H9 (cell line): ENCODE results near the gene NXN. TPM values are rescaled to one million over a fixed set of nuclear protein-coding genes. Genes with fewer than 3 reads are reported as not detected.

ENCODE experiments used
- DNase-seq: peaks from one replicate; pipeline ENCODE4 v3.0.0-alpha.2; 2017
- H2AFZ ChIP-seq: one replicate; pipeline ENCODE4 v1.6.1; 2013; ENCODE audit warnings: mild to moderate bottlenecking, low read length, control low read depth, moderate library complexity
- H2AK5ac ChIP-seq: 2 replicates; pipeline ENCODE4 v1.6.1; 2013; ENCODE audit warnings: low read length, control low read depth, mixed read lengths; ENCODE audit not compliant: insufficient read length
- H2BK120ac ChIP-seq: one replicate; pipeline ENCODE4 v1.6.1; 2013; ENCODE audit warnings: low read depth, mild to moderate bottlenecking, low read length, control low read depth, inconsistent platforms; ENCODE audit not compliant: poor library complexity, severe bottlenecking
- H2BK12ac ChIP-seq: 2 replicates; pipeline ENCODE4 v1.6.1; 2013; ENCODE audit warnings: low read length, control low read depth, mixed read lengths, low read depth; ENCODE audit not compliant: insufficient read length
- H2BK15ac ChIP-seq: 2 replicates; pipeline ENCODE4 v1.6.1; 2013; ENCODE audit warnings: low read depth, low read length, control low read depth
- H2BK20ac ChIP-seq: one replicate; pipeline ENCODE4 v1.6.1; 2013; ENCODE audit warnings: low read depth, mild to moderate bottlenecking, low read length, control low read depth, inconsistent platforms; ENCODE audit not compliant: poor library complexity, severe bottlenecking
- H2BK5ac ChIP-seq: 2 replicates; pipeline ENCODE4 v1.6.1; 2013; ENCODE audit warnings: low read length, control low read depth, mixed read lengths; ENCODE audit not compliant: insufficient read length
- H3K14ac ChIP-seq: 2 replicates; pipeline ENCODE4 v1.6.1; 2013; ENCODE audit warnings: low read length, control low read depth; ENCODE audit not compliant: insufficient read depth
- H3K18ac ChIP-seq: 2 replicates; pipeline ENCODE4 v1.6.1; 2013; ENCODE audit warnings: low read depth, mild to moderate bottlenecking, mixed read lengths, low read length, control low read depth; ENCODE audit not compliant: insufficient read length
- H3K23ac ChIP-seq: 2 replicates; pipeline ENCODE4 v1.6.1; 2013; ENCODE audit warnings: low read length, control low read depth, mixed read lengths, low read depth; ENCODE audit not compliant: insufficient read length
- H3K23me2 ChIP-seq: 2 replicates; pipeline ENCODE4 v1.6.1; 2013; ENCODE audit warnings: low read depth, mild to moderate bottlenecking, mixed read lengths, low read length, control low read depth; ENCODE audit not compliant: insufficient read length, poor library complexity, severe bottlenecking
- H3K27ac ChIP-seq: 2 replicates; pipeline ENCODE4 v1.5.1; 2013; ENCODE audit warnings: low read length, control low read depth, mixed read lengths, low read depth; ENCODE audit not compliant: insufficient read length
- H3K27me3 ChIP-seq: 2 replicates; pipeline ENCODE4 v1.6.1; 2013; ENCODE audit warnings: low read length, control low read depth, inconsistent platforms; ENCODE audit not compliant: insufficient read depth
- H3K4ac ChIP-seq: 2 replicates; pipeline ENCODE4 v1.6.1; 2013; ENCODE audit warnings: low read depth, mild to moderate bottlenecking, control low read depth, inconsistent platforms, low read length, moderate library complexity
- H3K4me1 ChIP-seq: 2 replicates; pipeline ENCODE4 v1.6.1; 2013; ENCODE audit warnings: low read length, control low read depth, inconsistent platforms; ENCODE audit not compliant: insufficient read depth
- H3K4me2 ChIP-seq: 2 replicates; pipeline ENCODE4 v1.6.1; 2013; ENCODE audit warnings: low read length, control low read depth, mixed read lengths; ENCODE audit not compliant: insufficient read length, insufficient read depth
- H3K56ac ChIP-seq: 2 replicates; pipeline ENCODE4 v1.6.1; 2013; ENCODE audit warnings: low read depth, mild to moderate bottlenecking, mixed read lengths, low read length, control low read depth; ENCODE audit not compliant: insufficient read length
- H3K79me1 ChIP-seq: 2 replicates; pipeline ENCODE4 v1.6.1; 2013; ENCODE audit warnings: low read depth, mild to moderate bottlenecking, moderate library complexity, low read length, control low read depth, inconsistent platforms; ENCODE audit not compliant: insufficient read depth, poor library complexity, severe bottlenecking
- H3K79me2 ChIP-seq: 2 replicates; pipeline ENCODE4 v1.6.1; 2013; ENCODE audit warnings: low read length, control low read depth, inconsistent platforms; ENCODE audit not compliant: insufficient read depth
- H3K9ac ChIP-seq: 2 replicates; pipeline ENCODE4 v1.6.1; 2013; ENCODE audit warnings: low read length, control low read depth, mixed read lengths; ENCODE audit not compliant: insufficient read length; ENCODE audit errors: extremely low read depth
- H3K9me3 ChIP-seq: one replicate; pipeline ENCODE4 v1.6.1; 2013; ENCODE audit warnings: low read depth, low read length, inconsistent platforms; ENCODE audit not compliant: control insufficient read depth
- H3T11ph ChIP-seq: one replicate; pipeline ENCODE4 v1.6.1; 2013; ENCODE audit warnings: mild to moderate bottlenecking, low read length, control low read depth, inconsistent platforms
- H4K20me1 ChIP-seq: one replicate; pipeline ENCODE4 v1.6.1; 2013; ENCODE audit not compliant: control insufficient read depth, insufficient read length, insufficient read depth
- H4K5ac ChIP-seq: 2 replicates; pipeline ENCODE4 v1.6.1; 2013; ENCODE audit warnings: low read depth, mild to moderate bottlenecking, mixed read lengths, low read length, control low read depth; ENCODE audit not compliant: insufficient read length
- H4K8ac ChIP-seq: replicated peaks from 2 replicates; pipeline ENCODE4 v1.6.1; 2013; ENCODE audit warnings: low read length, control low read depth, mixed read lengths, low read depth; ENCODE audit not compliant: insufficient read length
- H4K91ac ChIP-seq: 2 replicates; pipeline ENCODE4 v1.6.1; 2013; ENCODE audit warnings: low read depth, mild to moderate bottlenecking, moderate library complexity, mixed read lengths, low read length, control low read depth; ENCODE audit not compliant: insufficient read length
- H3K27ac Mint-ChIP-seq, 3 experiments: 2 replicates in 2 of 3; 3 replicates in 1 of 3; pipeline ENCODE4 v1.8.0; 2020 to 2021; ENCODE audit warnings: mixed read lengths in 3 of 3, mild to moderate bottlenecking in 1 of 3, moderate library complexity in 1 of 3
- H3K27me3 Mint-ChIP-seq: 2 replicates; pipeline ENCODE4 v1.8.0; 2021; ENCODE audit warnings: low read depth, mild to moderate bottlenecking, moderate library complexity, mixed read lengths
- H3K36me3 Mint-ChIP-seq, 3 experiments: 2 replicates in 2 of 3; 3 replicates in 1 of 3; pipeline ENCODE4 v1.8.0; 2020 to 2021; ENCODE audit warnings: low read depth in 3 of 3, mixed read lengths in 3 of 3; ENCODE audit not compliant: insufficient read depth in 1 of 3
- H3K4me1 Mint-ChIP-seq, 2 experiments: 2 replicates each; pipeline ENCODE4 v1.8.0; 2020; ENCODE audit warnings: mixed read lengths in 2 of 2
- H3K4me3 Mint-ChIP-seq, 2 experiments: 2 replicates in 1 of 2; 3 replicates in 1 of 2; pipeline ENCODE4 v1.8.0; 2020 to 2021; ENCODE audit warnings: mild to moderate bottlenecking in 2 of 2, mixed read lengths in 2 of 2, moderate library complexity in 1 of 2
- H3K9me3 Mint-ChIP-seq, 2 experiments: 2 replicates in 1 of 2; 3 replicates in 1 of 2; pipeline ENCODE4 v1.8.0; 2020; ENCODE audit warnings: mild to moderate bottlenecking in 2 of 2, mixed read lengths in 2 of 2, moderate library complexity in 1 of 2
- WGBS: extraction: QIAGEN DNeasy Blood & Tissue Kit; methylation state at CpG from one replicate; pipeline ENCODE4 v1.1.7; 2013; ENCODE audit warnings: missing lambda C conversion rate, low lambda C conversion rate, mixed read lengths; ENCODE audit not compliant: insufficient read length; ENCODE audit errors: extremely low coverage; 5-methylcytosine and 5-hydroxymethylcytosine counted together
- total RNA-seq: library from RNA; stranded (reverse); gene quantifications from 2 replicates; pipeline ENCODE4 v1.2.1, GENCODE V29; 2021
- TF ChIP-seq, protein P1 (sequence below): fragments of 200-600 bp; sonication (generic); conservative IDR thresholded peaks from 3 replicates; pipeline ENCODE4 v1.8.0; 2021; ENCODE audit warnings: antibody characterized with exemption, mild to moderate bottlenecking

The NXN gene
- total RNA-seq, 1 experiment from 2014 or later: 93.6 TPM

DNA sequence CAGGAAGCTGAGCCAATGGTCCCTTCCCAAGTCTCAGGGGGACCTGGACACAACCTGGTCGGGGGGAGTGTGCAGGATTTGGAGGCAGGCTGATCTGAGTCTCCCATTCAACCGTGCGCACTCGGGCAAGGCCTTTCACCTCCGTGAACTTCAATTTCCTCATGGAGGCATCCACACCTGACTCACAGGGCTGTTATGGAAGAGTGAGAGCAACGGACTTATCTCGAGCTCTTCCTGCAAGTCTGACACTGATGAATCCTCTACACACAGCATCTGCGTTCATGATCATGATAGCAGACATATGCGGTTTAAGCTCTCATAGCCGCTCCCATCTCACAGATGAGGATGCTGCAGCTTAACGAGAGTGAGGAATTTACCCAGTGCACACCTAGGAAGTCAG lies 39.0 kb upstream of the NXN start:
- WGBS: no CpG with 5 or more reads among the region's 11 CpGs
- Histone ChIP-seq H2BK120ac (no peak overlapping the region), H3K27ac (no peak overlapping the region)

More for the DNA sequence above, 39.0 kb upstream of the NXN start:
- Mint-ChIP-seq H3K27ac (no peak overlapping the region; a peak in 1 of 7 replicates), H3K4me3 (no peak overlapping the region), H3K27me3 (0 out of 2 replicates have a peak, but pooled peaks cover 2% of the 10 kb centered on the region), H3K9me3 (no peaks in the 10 kb centered on the region), H3K36me3 (no peaks in the 10 kb centered on the region), H3K4me1 (no peaks in the 10 kb centered on the region)
- H4K8ac ChIP-seq: no peak overlapping the region
- H3K4ac ChIP-seq: no peak overlapping the region
- no peak overlapping the region for H3K4me2 ChIP-seq
- no peak overlapping the region for H4K91ac ChIP-seq
- no peaks in the 10 kb centered on the region for H4K20me1 ChIP-seq
- no peak overlapping the region for H2BK5ac ChIP-seq
- H3K79me2 ChIP-seq: no peaks in the 10 kb centered on the region
- H2AK5ac ChIP-seq: no peak overlapping the region
- H3K9me3 ChIP-seq: no peaks in the 10 kb centered on the region
- no peak overlapping the region for H3T11ph ChIP-seq
- no peaks in the 10 kb centered on the region for H3K23me2 ChIP-seq
- no peak overlapping the region for H3K56ac ChIP-seq
- H2BK15ac ChIP-seq: no peak overlapping the region
- no peak overlapping the region for H3K23ac ChIP-seq
- H3K18ac ChIP-seq: no peak overlapping the region
- no peak overlapping the region for H2AFZ ChIP-seq
- no peaks in the 10 kb centered on the region for H3K27me3 ChIP-seq
- H2BK20ac ChIP-seq: no peak overlapping the region
- H3K9ac ChIP-seq: no peak overlapping the region
- H3K14ac ChIP-seq: no peak overlapping the region
- no peak overlapping the region for H4K5ac ChIP-seq
- H3K79me1 ChIP-seq: no peaks in the 10 kb centered on the region
- H2BK12ac ChIP-seq: no peak overlapping the region
- H3K4me1 ChIP-seq: no peaks in the 10 kb centered on the region
- TF ChIP-seq, protein P1, sequence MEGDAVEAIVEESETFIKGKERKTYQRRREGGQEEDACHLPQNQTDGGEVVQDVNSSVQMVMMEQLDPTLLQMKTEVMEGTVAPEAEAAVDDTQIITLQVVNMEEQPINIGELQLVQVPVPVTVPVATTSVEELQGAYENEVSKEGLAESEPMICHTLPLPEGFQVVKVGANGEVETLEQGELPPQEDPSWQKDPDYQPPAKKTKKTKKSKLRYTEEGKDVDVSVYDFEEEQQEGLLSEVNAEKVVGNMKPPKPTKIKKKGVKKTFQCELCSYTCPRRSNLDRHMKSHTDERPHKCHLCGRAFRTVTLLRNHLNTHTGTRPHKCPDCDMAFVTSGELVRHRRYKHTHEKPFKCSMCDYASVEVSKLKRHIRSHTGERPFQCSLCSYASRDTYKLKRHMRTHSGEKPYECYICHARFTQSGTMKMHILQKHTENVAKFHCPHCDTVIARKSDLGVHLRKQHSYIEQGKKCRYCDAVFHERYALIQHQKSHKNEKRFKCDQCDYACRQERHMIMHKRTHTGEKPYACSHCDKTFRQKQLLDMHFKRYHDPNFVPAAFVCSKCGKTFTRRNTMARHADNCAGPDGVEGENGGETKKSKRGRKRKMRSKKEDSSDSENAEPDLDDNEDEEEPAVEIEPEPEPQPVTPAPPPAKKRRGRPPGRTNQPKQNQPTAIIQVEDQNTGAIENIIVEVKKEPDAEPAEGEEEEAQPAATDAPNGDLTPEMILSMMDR: no peak
- no peak for DNase-seq
